GM12878 (cell line): ENCODE results near the gene PLEKHA5. TPM values are rescaled to one million over a fixed set of nuclear protein-coding genes. Genes with fewer than 3 reads are reported as not detected.

ENCODE experiments used
- ATAC-seq: fragments of 200-7000 bp; cut with Tn5 transposase; 3 replicates; pipeline ENCODE4 v1.9.1; 2020; ENCODE audit warnings: mild to moderate bottlenecking, moderate library complexity
- BruUV-seq: library from RNA; stranded (reverse); fragments of 400-500 nt; replicated peaks from 2 replicates; lab custom pipeline; 2021; lab: Mats Ljungman, UMichigan
- CTCF ChIA-PET: fragments of 300-600 bp; sonication (Branson Sonifier 250); formaldehyde crosslinking; extraction: SDS; loops from one replicate; lab custom pipeline; 2021; ENCODE audit warnings: inconsistent platforms; lab: Yijun Ruan, JAX
- POLR2A ChIA-PET: fragments of 350-600 bp; formaldehyde crosslinking; extraction: SDS; loops from one replicate; lab custom pipeline; 2021; ENCODE audit warnings: inconsistent platforms; lab: Charles Lee
- RAD21 ChIA-PET: fragments of 300-600 bp; sonication (Branson Sonifier 250); formaldehyde crosslinking; loops from one replicate; lab custom pipeline; 2023; ENCODE audit warnings: antibody characterized with exemption; ENCODE audit not compliant: unreplicated experiment; lab: Charles Lee
- SMC1A ChIA-PET: fragments of 300-600 bp; sonication (Branson Sonifier 250); formaldehyde crosslinking; loops from one replicate; lab custom pipeline; 2023; ENCODE audit not compliant: unreplicated experiment, uncharacterized antibody; lab: Charles Lee
- DNase-seq: peaks from one replicate; pipeline ENCODE4 v3.0.0-alpha.2; 2011; ENCODE audit warnings: low read depth, low spot score
- FAIRE-seq: peaks from 3 replicates; lab custom pipeline; 2011; peaks lifted over from hg19 to GRCh38; lab: Jason Lieb, UNC
- H2AFZ ChIP-seq: 2 replicates; pipeline ENCODE4 v1.6.0; 2011; ENCODE audit warnings: low read depth, low read length, control low read depth; ENCODE audit not compliant: control insufficient read depth
- H3K27ac ChIP-seq: 2 replicates; pipeline ENCODE4 v1.5.1; 2011; ENCODE audit warnings: control low read depth; ENCODE audit not compliant: control insufficient read depth, insufficient read depth
- H3K27me3 ChIP-seq, 2 experiments: replicated peaks in 1 of 2; 2 replicates each; pipeline versions ENCODE4 v1.6.0 to v1.6.1; 2011; ENCODE audit warnings: low read length in 1 of 2; ENCODE audit not compliant: control insufficient read depth in 2 of 2, insufficient read depth in 2 of 2
- H3K36me3 ChIP-seq, 2 experiments: 2 replicates each; pipeline ENCODE4 v1.5.1; 2011; ENCODE audit warnings: low read length in 1 of 2; ENCODE audit not compliant: control insufficient read depth in 2 of 2, insufficient read depth in 2 of 2
- H3K4me1 ChIP-seq: 2 replicates; pipeline ENCODE4 v1.6.1; 2011; ENCODE audit warnings: mild to moderate bottlenecking, low read length, moderate library complexity, mixed read lengths; ENCODE audit not compliant: control insufficient read depth, insufficient read depth
- H3K4me2 ChIP-seq: 2 replicates; pipeline ENCODE4 v1.6.0; 2011; ENCODE audit warnings: control low read depth; ENCODE audit not compliant: control insufficient read depth, insufficient read depth
- H3K4me3 ChIP-seq: fragments of 200-600 bp; sonication (generic); 2 replicates; pipeline ENCODE4 v1.5.1; 2016
- H3K79me2 ChIP-seq: 2 replicates; pipeline ENCODE4 v1.6.0; 2011; ENCODE audit warnings: low read length; ENCODE audit not compliant: control insufficient read depth, insufficient read depth
- H3K9ac ChIP-seq: 2 replicates; pipeline ENCODE4 v1.8.0; 2011; ENCODE audit warnings: low read length, control low read depth, mixed read lengths; ENCODE audit not compliant: control insufficient read depth, insufficient read depth
- H3K9me3 ChIP-seq: replicated peaks from 3 replicates; pipeline ENCODE4 v1.5.1; 2011; ENCODE audit warnings: mild to moderate bottlenecking, low read length; ENCODE audit not compliant: control insufficient read depth, insufficient read depth
- H4K20me1 ChIP-seq: 2 replicates; pipeline ENCODE4 v1.6.0; 2011; ENCODE audit not compliant: control insufficient read depth, insufficient read depth
- BACH1 ChIP-seq: fragments of 450-650 bp; IDR thresholded peaks from 2 replicates; pipeline ENCODE4 v1.6.1; 2017; ENCODE audit warnings: mild to moderate bottlenecking, borderline replicate concordance
- CEBPZ ChIP-seq: fragments of 150-350 bp; IDR thresholded peaks from 2 replicates; pipeline ENCODE4 v1.6.1; 2016; ENCODE audit warnings: low read depth, low read length
- E2F8 ChIP-seq: fragments of 450-650 bp; IDR thresholded peaks from 2 replicates; pipeline ENCODE4 v1.6.1; 2018; ENCODE audit warnings: mild to moderate bottlenecking, low read depth, moderate library complexity; ENCODE audit not compliant: partially characterized antibody
- EGR1 ChIP-seq, 2 experiments: IDR thresholded peaks; 1 replicate in 1 of 2; 2 replicates in 1 of 2; pipeline ENCODE4 v1.6.1; 2011 to 2012; ENCODE audit warnings: low read depth in 2 of 2, low read length in 2 of 2, borderline replicate concordance in 1 of 2, mild to moderate bottlenecking in 1 of 2, moderate library complexity in 1 of 2
- ETV6 ChIP-seq, 2 experiments: fragments of 450-650 bp in 1 of 2; IDR thresholded peaks in 1 of 2; conservative IDR thresholded peaks in 1 of 2; 2 replicates each; pipeline ENCODE4 v1.6.1; 2014; ENCODE audit warnings: antibody characterized with exemption in 1 of 2, borderline replicate concordance in 1 of 2, low read depth in 1 of 2, mild to moderate bottlenecking in 1 of 2, moderate library complexity in 1 of 2
- GABPA ChIP-seq: IDR thresholded peaks from 2 replicates; pipeline ENCODE4 v1.6.1; 2014; ENCODE audit warnings: antibody characterized with exemption, low read depth, mild to moderate bottlenecking, inconsistent platforms
- RELA ChIP-seq: fragments of 450-650 bp; IDR thresholded peaks from 2 replicates; pipeline ENCODE4 v1.8.0; 2014; ENCODE audit warnings: borderline replicate concordance; ENCODE audit not compliant: partially characterized antibody
- WRNIP1 ChIP-seq: IDR thresholded peaks from 2 replicates; pipeline ENCODE4 v1.6.1; 2011; ENCODE audit warnings: low read depth, low read length, improper control_type of control experiment, borderline replicate concordance
- ZBED1 ChIP-seq: IDR thresholded peaks from 2 replicates; pipeline ENCODE4 v1.6.1; 2016; ENCODE audit warnings: borderline replicate concordance
- WGBS: methylation state at CpG from one replicate; pipeline ENCODE4 v1.1.6; 2016; ENCODE audit warnings: low lambda C conversion rate; ENCODE audit not compliant: insufficient replicate concordance, insufficient coverage; ENCODE audit errors: missing lambda C conversion rate; 5-methylcytosine and 5-hydroxymethylcytosine counted together
- in situ Hi-C: fragments of 300-500 bp; cut with MboI; formaldehyde crosslinking; loops from 9 replicates; pipeline ENCODE4 v1.14.3; 2018; ENCODE audit warnings: mixed read lengths
- intact Hi-C: fragments of 100-400 bp; cut with micrococcal nuclease; formaldehyde crosslinking; loops from one replicate; pipeline ENCODE4 v1.14.2; 2022; ENCODE audit not compliant: unreplicated experiment
- polyA plus RNA-seq, 11 experiments: library from polyadenylated mRNA; depleted of rRNA in 4 of 11; unstranded in 6 of 11; stranded (reverse) in 5 of 11; fragments of >200 nt; fragmentation: Nextera tagmentation in 4 of 11; fragmentation: Illumina TruSeq in 1 of 11; extraction: Ambion mirVana in 4 of 11; extraction: Trizol in 1 of 11; gene quantifications; 1 replicate in 1 of 11; 2 replicates in 10 of 11; pipeline versions ENCODE4 v1.2.1 to v1.2.3, GENCODE V29; 2011 to 2016; ENCODE audit warnings: inconsistent platforms in 2 of 11, missing spikeins in 2 of 11, low read depth in 1 of 11
- total RNA-seq, 4 experiments: library from RNA; depleted of rRNA in 3 of 4; stranded (reverse); fragments of >200 nt in 3 of 4; fragmentation: Illumina TruSeq in 1 of 4; extraction: Trizol in 1 of 4; gene quantifications; 2 replicates each; pipeline versions ENCODE4 v1.2.1 to v1.2.3, GENCODE V29; 2013 to 2021
- TF ChIP-seq, protein P1 (sequence below): IDR thresholded peaks from 2 replicates; pipeline ENCODE4 v1.6.1; 2011; ENCODE audit warnings: low read depth, low read length, improper control_type of control experiment, borderline replicate concordance
- TF ChIP-seq, protein P2 (sequence below): IDR thresholded peaks from 2 replicates; pipeline ENCODE4 v1.6.1; 2012; ENCODE audit warnings: improper control_type of control experiment, low read depth, low read length; ENCODE audit not compliant: insufficient replicate concordance

The PLEKHA5 gene
- total and polyA plus RNA-seq, 10 of the 15 experiments (the other 5 are each of a cell fraction or from before 2014, with no cell fraction given) = 0.09 to 0.33 (median 0.18) TPM; not detected in 3

GRCh38 chr12:19209661-19210060 is 80.1 kb downstream of the PLEKHA5 start:
- Histone ChIP-seq H3K27ac (no peak overlapping the region), H2AFZ (no peak overlapping the region), H4K20me1 (no peaks in the 10 kb centered on the region), H3K9ac (no peak overlapping the region), H3K4me1 (no peaks in the 10 kb centered on the region), H3K79me2 (no peaks in the 10 kb centered on the region), H3K36me3 (no peaks in the 10 kb centered on the region), H3K4me2 (no peak overlapping the region), H3K4me3 (no peak overlapping the region), H3K9me3 (no peaks in the 10 kb centered on the region), H3K27me3 (no peaks in the 10 kb centered on the region)
- POLR2A ChIA-PET = no interaction called here
- RAD21 ChIA-PET = no interaction called here
- in situ Hi-C loops (no loop called here), intact Hi-C loops (no loop called here)
- ATAC-seq = no peak
- 17% methylated on average over 2 of the region's 2 CpGs for WGBS
- no peak for FAIRE-seq
- SMC1A ChIA-PET = interaction anchor here (1.1 kb wide), 1 partner anchor 10 kb away, joined by 3 read pairs; no protein-coding TSS in a partner anchor
- CTCF ChIA-PET = no interaction called here
- no peak for DNase-seq
- BruUV-seq = no TSS peak
- no peak for TF ChIP-seq E2F8
- TF ChIP-seq, protein P1, sequence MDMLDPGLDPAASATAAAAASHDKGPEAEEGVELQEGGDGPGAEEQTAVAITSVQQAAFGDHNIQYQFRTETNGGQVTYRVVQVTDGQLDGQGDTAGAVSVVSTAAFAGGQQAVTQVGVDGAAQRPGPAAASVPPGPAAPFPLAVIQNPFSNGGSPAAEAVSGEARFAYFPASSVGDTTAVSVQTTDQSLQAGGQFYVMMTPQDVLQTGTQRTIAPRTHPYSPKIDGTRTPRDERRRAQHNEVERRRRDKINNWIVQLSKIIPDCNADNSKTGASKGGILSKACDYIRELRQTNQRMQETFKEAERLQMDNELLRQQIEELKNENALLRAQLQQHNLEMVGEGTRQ = no peak
- TF ChIP-seq, protein P2, sequence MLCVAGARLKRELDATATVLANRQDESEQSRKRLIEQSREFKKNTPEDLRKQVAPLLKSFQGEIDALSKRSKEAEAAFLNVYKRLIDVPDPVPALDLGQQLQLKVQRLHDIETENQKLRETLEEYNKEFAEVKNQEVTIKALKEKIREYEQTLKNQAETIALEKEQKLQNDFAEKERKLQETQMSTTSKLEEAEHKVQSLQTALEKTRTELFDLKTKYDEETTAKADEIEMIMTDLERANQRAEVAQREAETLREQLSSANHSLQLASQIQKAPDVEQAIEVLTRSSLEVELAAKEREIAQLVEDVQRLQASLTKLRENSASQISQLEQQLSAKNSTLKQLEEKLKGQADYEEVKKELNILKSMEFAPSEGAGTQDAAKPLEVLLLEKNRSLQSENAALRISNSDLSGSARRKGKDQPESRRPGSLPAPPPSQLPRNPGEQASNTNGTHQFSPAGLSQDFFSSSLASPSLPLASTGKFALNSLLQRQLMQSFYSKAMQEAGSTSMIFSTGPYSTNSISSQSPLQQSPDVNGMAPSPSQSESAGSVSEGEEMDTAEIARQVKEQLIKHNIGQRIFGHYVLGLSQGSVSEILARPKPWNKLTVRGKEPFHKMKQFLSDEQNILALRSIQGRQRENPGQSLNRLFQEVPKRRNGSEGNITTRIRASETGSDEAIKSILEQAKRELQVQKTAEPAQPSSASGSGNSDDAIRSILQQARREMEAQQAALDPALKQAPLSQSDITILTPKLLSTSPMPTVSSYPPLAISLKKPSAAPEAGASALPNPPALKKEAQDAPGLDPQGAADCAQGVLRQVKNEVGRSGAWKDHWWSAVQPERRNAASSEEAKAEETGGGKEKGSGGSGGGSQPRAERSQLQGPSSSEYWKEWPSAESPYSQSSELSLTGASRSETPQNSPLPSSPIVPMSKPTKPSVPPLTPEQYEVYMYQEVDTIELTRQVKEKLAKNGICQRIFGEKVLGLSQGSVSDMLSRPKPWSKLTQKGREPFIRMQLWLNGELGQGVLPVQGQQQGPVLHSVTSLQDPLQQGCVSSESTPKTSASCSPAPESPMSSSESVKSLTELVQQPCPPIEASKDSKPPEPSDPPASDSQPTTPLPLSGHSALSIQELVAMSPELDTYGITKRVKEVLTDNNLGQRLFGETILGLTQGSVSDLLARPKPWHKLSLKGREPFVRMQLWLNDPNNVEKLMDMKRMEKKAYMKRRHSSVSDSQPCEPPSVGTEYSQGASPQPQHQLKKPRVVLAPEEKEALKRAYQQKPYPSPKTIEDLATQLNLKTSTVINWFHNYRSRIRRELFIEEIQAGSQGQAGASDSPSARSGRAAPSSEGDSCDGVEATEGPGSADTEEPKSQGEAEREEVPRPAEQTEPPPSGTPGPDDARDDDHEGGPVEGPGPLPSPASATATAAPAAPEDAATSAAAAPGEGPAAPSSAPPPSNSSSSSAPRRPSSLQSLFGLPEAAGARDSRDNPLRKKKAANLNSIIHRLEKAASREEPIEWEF = no peak
- TF ChIP-seq EGR1 (IDR thresholded peaks at IDR 0.05; ENCODE audit: borderline replicate concordance in 1 of 2, low read depth in 2 of 2, low read length in 2 of 2) = no peak
- no peak for TF ChIP-seq WRNIP1
- TF ChIP-seq ZBED1 = no peak
- no peak for TF ChIP-seq CEBPZ
- TF ChIP-seq RELA = no peak
- TF ChIP-seq ETV6 (conservative IDR thresholded peaks at IDR 0.05 in 1 of 2, IDR thresholded peaks at IDR 0.05 in 1 of 2; ENCODE audit: borderline replicate concordance in 1 of 2, low read depth in 1 of 2) = no peak
- no peak for TF ChIP-seq BACH1
- no peak for TF ChIP-seq GABPA
